H1 (cell line): Measurements from ENCODE around the gene SHISA7. TPM values are rescaled to one million over a fixed set of nuclear protein-coding genes. Genes with fewer than 3 reads are reported as not detected.

ENCODE experiments used
- ATF3 ChIP-seq: IDR thresholded peaks from 2 replicates; pipeline ENCODE4 v1.6.1; 2011; ENCODE audit warnings: low read depth, mild to moderate bottlenecking, low read length; ENCODE audit not compliant: insufficient read depth
- JUND ChIP-seq: IDR thresholded peaks from 2 replicates; pipeline ENCODE4 v1.6.1; 2011; ENCODE audit warnings: mild to moderate bottlenecking, improper control_type of control experiment, low read length
- PHF8 ChIP-seq: fragments of 200-600 bp; sonication (generic); conservative IDR thresholded peaks from 2 replicates; pipeline ENCODE4 v1.7.1; 2012; ENCODE audit warnings: low read depth, mild to moderate bottlenecking, inconsistent platforms, low read length, moderate library complexity
- POLR2A ChIP-seq, 2 experiments: IDR thresholded peaks; 1 replicate in 1 of 2; 2 replicates in 1 of 2; pipeline ENCODE4 v1.6.1; 2011; ENCODE audit warnings: low read depth in 2 of 2, low read length in 2 of 2, mild to moderate bottlenecking in 2 of 2; ENCODE audit errors: control extremely low read depth in 1 of 2
- SP4 ChIP-seq: IDR thresholded peaks from 2 replicates; pipeline ENCODE4 v1.6.1; 2012; ENCODE audit warnings: low read length, inconsistent platforms
- polyA plus RNA-seq, 7 experiments: library from polyadenylated mRNA; depleted of rRNA in 3 of 7; stranded (reverse) in 5 of 7; unstranded in 2 of 7; fragments of >200 nt in 5 of 7; fragments of 200-250 nt in 2 of 7; gene quantifications; 1 replicate in 5 of 7; 2 replicates in 1 of 7; 4 replicates in 1 of 7; pipeline versions ENCODE4 v1.2.1 to v1.2.3, GENCODE V29; 2011 to 2013; ENCODE audit warnings: missing spikeins in 2 of 7, mixed read lengths in 2 of 7
- total RNA-seq: library from RNA; stranded (reverse); fragmentation: NEBNext Ultra II Directional; extraction: Animal tissue kit (Norgen Biotek cat#: 25700); gene quantifications from 2 replicates; pipeline ENCODE4 v1.2.1, GENCODE V29; 2021
- TF ChIP-seq, protein P1 (sequence below): fragments of 300-600 bp; sonication (generic); IDR thresholded peaks from 2 replicates; pipeline ENCODE4 v1.7.1; 2012; ENCODE audit warnings: low read length, moderate library complexity, mild to moderate bottlenecking, inconsistent platforms; ENCODE audit not compliant: insufficient replicate concordance

The SHISA7 gene
- total and polyA plus RNA-seq, 2 of the 8 experiments (the other 6 are each of a cell fraction or from before 2014, with no cell fraction given) = 0.76 to 1.0 TPM

- TF ChIP-seq, protein P1, sequence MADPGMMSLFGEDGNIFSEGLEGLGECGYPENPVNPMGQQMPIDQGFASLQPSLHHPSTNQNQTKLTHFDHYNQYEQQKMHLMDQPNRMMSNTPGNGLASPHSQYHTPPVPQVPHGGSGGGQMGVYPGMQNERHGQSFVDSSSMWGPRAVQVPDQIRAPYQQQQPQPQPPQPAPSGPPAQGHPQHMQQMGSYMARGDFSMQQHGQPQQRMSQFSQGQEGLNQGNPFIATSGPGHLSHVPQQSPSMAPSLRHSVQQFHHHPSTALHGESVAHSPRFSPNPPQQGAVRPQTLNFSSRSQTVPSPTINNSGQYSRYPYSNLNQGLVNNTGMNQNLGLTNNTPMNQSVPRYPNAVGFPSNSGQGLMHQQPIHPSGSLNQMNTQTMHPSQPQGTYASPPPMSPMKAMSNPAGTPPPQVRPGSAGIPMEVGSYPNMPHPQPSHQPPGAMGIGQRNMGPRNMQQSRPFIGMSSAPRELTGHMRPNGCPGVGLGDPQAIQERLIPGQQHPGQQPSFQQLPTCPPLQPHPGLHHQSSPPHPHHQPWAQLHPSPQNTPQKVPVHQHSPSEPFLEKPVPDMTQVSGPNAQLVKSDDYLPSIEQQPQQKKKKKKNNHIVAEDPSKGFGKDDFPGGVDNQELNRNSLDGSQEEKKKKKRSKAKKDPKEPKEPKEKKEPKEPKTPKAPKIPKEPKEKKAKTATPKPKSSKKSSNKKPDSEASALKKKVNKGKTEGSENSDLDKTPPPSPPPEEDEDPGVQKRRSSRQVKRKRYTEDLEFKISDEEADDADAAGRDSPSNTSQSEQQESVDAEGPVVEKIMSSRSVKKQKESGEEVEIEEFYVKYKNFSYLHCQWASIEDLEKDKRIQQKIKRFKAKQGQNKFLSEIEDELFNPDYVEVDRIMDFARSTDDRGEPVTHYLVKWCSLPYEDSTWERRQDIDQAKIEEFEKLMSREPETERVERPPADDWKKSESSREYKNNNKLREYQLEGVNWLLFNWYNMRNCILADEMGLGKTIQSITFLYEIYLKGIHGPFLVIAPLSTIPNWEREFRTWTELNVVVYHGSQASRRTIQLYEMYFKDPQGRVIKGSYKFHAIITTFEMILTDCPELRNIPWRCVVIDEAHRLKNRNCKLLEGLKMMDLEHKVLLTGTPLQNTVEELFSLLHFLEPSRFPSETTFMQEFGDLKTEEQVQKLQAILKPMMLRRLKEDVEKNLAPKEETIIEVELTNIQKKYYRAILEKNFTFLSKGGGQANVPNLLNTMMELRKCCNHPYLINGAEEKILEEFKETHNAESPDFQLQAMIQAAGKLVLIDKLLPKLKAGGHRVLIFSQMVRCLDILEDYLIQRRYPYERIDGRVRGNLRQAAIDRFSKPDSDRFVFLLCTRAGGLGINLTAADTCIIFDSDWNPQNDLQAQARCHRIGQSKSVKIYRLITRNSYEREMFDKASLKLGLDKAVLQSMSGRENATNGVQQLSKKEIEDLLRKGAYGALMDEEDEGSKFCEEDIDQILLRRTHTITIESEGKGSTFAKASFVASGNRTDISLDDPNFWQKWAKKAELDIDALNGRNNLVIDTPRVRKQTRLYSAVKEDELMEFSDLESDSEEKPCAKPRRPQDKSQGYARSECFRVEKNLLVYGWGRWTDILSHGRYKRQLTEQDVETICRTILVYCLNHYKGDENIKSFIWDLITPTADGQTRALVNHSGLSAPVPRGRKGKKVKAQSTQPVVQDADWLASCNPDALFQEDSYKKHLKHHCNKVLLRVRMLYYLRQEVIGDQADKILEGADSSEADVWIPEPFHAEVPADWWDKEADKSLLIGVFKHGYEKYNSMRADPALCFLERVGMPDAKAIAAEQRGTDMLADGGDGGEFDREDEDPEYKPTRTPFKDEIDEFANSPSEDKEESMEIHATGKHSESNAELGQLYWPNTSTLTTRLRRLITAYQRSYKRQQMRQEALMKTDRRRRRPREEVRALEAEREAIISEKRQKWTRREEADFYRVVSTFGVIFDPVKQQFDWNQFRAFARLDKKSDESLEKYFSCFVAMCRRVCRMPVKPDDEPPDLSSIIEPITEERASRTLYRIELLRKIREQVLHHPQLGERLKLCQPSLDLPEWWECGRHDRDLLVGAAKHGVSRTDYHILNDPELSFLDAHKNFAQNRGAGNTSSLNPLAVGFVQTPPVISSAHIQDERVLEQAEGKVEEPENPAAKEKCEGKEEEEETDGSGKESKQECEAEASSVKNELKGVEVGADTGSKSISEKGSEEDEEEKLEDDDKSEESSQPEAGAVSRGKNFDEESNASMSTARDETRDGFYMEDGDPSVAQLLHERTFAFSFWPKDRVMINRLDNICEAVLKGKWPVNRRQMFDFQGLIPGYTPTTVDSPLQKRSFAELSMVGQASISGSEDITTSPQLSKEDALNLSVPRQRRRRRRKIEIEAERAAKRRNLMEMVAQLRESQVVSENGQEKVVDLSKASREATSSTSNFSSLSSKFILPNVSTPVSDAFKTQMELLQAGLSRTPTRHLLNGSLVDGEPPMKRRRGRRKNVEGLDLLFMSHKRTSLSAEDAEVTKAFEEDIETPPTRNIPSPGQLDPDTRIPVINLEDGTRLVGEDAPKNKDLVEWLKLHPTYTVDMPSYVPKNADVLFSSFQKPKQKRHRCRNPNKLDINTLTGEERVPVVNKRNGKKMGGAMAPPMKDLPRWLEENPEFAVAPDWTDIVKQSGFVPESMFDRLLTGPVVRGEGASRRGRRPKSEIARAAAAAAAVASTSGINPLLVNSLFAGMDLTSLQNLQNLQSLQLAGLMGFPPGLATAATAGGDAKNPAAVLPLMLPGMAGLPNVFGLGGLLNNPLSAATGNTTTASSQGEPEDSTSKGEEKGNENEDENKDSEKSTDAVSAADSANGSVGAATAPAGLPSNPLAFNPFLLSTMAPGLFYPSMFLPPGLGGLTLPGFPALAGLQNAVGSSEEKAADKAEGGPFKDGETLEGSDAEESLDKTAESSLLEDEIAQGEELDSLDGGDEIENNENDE = no peak
- TF ChIP-seq ATF3 (no peak), JUND (no peak), PHF8 (no peak), POLR2A (IDR thresholded peaks at IDR 0.05; ENCODE audit: control extremely low read depth in 1 of 2, low read depth in 2 of 2, low read length in 2 of 2) (no peak), SP4 (no peak)
These were observed 20.5 kb upstream of the SHISA7 start (continued) for GRCh38 chr19:55463583-55464031.
